ENCODE measurements around the gene KCNG2.

DNA sequence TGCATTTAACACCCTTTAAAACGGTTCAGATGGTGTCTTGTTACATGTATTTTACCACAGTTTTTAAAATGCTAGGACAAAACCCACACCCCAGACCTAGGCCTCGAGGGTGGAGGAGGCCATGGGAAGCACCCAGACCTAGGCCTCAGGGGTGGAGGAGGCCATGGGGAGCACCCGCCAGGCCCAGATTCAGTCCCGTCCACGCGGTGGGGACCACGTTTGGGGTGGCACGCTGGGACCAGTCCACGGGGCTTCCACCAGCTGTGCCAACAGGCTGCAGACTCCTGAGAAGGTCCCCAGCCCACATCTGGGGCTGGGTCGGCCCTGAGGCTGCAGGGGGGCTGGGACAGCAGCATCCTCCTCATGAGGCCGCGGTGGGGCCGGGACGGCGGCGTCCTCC lies 90.3 kb downstream of the KCNG2 start:
- TF ChIP-seq CTCF (IDR thresholded peaks at IDR 0.05) (no peak), EZH2 (IDR thresholded peaks at IDR 0.05; ENCODE audit: borderline replicate concordance, insufficient read depth, low read depth, low read length, poor library complexity, severe bottlenecking) (no peak)
